Activated effector memory CD4-positive, alpha-beta T cell treated with anti-CD3 and anti-CD28 coated beads, Interleukin-2, amount 50 U/mL, for 16 hours (primary cell): ENCODE results near the gene VPS13C.
"Not testable (repeated sequence)": the region's sequence is repeated elsewhere in the genome, so short reads cannot be mapped to it uniquely, and the experiment has no call there.

Experiments used
- DNase-seq: peaks from one replicate; pipeline ENCODE4 v3.0.0-alpha.2; 2020

The VPS13C gene

DNA sequence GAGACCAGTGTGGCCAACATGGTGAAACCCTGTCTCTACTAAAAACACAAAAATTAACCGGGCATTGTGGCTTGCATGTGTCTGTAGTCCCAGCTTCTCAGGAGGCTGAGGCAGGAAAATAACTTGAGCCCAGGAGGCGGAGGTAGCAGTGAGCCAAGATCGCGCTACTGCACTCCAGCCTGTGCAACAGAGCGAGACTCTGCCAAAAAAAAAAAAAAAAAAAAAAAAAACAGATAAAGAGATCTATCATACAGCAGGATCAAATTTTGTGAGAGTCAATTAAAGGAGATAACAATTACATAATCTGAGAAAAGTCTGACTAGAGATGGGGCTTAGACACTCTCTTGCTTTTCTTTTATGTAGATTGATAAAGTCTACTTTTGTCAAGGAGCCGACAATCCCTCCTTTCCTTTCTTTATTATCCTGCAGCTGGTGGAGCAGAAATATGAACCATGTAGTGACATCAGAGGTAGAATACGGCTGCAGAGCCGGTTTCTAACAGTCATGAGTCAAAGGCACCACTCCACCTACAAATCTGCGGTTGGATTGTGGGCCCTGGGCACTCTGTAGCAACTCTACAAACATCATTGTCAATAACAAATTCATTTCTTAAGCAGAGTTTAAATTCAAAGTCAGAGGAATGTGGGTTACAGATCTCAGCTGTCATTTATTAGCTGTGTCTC lies 15.5 kb upstream of the VPS13C start:
- DNase-seq = no peak

DNA sequence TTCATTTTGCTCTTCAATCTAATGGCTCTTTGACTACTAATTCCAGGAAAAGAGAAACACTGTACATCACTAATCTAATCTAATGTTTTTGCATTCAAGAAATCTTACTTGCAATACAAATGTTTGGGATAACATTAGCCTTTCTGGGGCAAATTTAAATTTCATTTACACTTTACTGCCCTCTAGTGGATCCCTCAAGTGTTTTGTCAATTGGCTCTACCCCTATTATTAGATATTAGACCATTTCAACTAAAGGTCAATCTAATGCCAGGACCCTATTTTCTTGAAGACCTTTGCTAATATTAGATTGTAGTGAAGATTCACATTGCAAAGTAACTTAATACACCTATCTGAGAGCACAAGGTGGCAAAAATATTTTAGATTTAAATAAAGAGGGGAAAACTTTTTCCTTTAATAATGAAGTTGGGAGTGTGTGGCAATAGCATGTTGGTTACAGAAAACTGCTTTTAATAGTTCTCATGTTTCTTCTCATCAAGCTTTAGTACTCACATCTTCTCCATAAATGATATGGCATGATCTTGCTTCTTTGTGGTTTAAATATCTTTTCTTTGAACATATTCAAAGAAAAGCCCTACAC lies 11.6 kb upstream of the VPS13C start:
- no peak for DNase-seq

DNA sequence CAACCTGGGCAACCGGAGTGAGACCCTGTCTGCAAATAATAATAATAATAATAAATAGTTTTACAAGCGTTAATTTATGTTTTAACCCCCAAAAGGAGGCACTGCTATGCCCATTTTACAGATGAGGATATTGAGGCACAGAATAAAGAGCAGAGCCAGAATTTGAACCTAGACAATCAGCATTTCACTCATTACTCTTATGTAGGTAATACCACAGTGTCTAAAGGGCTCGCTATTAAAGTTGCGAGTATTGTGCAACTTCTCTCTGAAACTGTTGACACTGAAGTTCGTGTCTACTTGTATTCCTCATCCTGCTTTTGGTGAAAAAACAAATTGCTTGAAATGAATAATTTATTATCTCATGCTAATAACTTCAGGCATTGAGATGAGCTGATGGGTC lies 9.3 kb upstream of the VPS13C start:
- DNase-seq = no peak

DNA sequence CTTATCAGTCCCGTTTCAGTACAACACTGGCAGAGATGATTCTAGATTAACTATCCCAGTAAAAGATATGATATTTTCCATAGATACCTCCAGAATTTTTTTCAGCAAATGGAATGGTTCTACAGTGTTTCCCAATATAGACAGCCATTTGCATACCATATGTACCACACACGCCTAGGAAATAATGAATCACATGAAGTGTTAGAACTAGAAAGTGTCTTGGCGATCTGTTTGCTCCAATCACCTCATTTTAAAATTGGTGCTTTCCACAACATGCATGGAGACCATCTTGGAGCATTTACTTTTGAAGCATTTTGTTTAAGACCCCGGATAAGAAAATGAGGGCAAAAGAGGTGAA lies 8.5 kb upstream of the VPS13C start:
- DNase-seq = no peak

DNA sequence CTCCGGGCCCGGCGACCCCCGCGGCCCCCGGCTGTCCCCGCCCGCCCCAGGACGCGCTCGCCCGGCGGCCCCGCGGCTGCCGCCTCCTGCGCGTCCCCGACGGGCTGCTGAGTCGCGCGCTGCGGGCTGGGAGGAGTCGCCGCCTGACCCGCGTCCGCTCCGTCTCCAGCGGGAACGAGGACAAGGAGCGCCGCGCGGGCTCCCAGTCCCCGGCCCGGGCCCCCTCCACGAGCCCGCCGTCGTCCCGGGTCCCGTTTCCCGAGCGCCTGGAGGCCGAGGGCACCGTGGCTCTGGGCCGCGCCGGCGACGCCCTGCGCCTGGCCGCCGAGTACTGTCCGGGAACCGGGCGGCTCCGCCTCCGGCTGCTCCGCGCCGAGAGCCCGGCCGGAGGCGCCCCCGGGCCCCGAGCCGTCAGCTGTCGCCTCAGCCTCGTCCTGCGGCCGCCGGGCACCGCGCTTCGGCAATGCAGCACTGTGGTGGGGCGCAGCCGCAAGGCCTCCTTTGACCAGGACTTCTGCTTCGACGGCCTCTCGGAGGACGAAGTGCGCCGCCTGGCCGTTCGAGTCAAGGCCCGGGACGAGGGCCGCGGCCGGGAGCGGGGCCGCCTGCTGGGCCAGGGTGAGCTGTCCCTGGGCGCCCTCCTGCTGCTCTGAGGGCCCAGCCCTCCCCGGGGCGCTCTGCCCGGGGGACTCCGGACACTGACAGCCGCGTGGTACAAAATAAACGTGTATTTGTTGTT lies 8.0 kb upstream of the VPS13C start:
- DNase-seq = peak; percentile 69

DNA sequence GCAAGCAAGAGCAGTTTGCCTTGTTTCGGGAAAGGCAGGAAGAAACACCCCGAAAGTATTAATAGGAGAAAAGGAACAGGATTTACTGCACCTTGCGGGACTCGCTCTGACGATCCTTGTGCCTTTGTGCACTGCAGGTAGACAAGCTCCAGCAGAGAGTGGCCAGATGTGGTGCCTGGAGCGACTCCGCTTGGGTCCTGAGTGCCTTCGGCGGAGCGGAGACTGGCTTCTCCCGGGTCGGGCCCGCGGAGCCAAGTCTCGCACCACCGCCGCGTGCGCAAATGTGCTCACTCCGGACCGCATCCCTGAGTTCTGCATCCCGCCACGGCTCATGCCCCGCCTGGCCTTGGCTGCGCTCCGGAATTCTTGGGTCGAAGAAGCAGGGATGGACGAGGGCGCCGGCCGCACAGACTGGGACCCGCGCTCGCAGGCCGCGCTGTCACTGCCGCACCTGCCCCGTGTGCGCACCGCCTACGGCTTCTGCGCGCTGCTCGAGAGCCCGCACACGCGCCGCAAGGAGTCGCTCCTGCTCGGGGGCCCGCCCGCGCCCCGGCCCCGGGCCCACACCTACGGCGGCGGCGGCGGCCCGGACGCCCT lies 7.3 kb upstream of the VPS13C start:
- peak; percentile 72 for DNase-seq

DNA sequence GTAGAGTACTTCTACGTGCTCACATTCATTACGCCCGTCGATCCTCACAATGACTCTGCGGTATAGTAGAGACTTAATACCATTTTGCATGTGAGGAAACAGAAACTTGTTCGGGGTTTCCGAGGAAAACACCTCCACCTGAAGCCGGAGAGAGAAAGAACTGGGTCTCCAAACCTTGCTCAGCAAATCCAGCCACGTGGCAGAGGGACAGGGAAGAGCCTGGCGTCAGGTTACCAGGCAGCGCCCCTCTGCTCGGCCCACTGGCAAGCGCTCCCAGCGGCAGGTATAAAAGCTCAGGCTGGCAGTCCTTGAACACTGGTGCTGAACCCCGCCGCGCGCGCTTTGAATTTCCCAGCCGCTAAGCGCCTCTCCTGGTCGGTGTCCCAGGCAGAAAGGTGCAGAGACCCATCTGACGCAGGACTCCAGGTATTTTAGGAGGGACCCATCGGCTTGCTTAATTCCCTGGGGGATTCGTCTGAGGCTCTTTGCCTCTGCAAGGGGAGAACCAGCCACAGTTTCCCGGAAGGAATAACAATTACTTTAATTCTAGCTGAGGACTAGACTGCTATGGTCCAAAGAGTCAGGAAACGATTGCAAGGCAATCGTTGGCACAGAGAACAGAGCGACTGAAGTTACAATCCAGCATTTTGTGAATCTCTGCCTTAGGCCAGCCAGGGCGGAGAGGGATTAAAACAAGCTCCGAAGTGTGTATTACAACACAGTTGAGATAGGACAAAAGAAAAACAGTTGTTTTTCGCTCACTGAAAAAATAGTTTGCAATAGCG lies 6.6 kb upstream of the VPS13C start, which contains the start of gene C2CD4A:
TSS of gene C2CD4A (plus strand) at position 315 of the 785 bp plus-strand sequence. CDS start 637 bp downstream, outside the sequence.
- DNase-seq = peak; percentile 86

DNA sequence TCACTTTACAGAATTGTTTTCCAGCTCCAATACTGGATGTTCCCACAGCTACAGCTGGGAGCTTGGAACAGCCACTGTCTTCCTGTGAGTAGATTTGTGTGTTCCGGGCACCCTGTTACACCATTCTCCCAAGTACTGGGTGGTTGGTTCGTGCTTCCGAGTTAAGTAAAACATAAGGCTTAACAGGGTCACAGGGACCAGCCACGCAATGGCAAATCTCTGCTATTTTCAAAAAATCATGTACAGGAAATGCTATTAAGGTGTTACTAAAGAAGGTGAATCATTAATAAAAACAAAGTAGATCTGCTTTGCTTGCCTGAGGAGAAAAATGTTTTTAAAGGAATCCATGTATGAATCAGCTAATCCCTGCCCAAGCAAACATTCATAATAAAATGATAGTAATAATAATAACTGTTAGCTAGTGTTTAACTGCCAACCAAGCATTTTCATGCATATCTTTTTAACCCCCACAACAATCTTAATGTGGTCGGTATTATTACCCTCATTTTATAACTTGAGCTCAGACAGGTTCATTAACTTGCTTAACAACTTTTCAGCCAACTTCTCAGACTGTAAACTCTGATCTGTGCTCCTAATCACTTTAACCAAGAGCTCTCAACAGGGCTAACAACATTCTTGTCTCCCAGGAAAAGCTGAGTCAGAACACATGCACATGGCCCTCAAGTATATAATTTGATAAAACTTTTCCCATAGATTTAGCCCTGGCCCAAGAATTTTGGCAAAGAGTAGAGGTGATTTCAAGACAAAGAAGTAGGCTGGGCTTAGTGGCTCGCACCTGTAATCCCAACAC lies 3.8 kb upstream of the VPS13C start:
- no peak for DNase-seq

DNA sequence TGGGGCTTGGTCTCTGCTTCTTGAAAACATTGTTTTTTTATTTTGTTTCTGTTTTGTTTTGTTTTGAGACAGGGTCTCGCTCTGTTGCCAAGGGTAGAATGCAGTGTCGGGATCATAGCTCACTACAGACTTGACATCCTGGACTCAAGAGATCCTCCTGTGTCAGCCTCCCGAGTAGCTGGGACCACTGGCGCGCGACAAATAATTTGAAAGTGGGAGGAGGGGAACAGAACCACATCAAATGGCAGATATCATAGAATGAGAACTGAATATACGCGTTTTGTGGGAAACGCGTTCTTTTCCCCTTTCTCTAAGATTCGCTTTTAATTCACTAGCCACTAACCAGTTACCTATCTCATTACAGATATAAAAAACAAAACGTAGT lies 641 bp upstream of the VPS13C start:
- no peak for DNase-seq

DNA sequence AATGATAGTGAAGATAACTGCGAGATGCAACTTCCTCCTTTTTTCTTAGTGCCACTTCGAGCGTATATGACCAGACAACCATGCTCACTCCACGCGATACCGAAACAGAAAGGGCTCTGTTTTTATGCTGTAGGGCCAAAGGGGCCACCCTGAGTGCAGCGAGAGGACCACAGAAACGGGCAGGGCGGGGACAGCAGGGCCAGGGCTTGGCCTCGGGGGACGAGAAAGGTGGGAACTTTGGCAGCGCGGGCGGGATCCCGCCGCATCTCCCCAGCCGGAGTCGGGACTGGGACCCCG lies 483 bp downstream of the VPS13C start:
- DNase-seq = peak; percentile 85

DNA sequence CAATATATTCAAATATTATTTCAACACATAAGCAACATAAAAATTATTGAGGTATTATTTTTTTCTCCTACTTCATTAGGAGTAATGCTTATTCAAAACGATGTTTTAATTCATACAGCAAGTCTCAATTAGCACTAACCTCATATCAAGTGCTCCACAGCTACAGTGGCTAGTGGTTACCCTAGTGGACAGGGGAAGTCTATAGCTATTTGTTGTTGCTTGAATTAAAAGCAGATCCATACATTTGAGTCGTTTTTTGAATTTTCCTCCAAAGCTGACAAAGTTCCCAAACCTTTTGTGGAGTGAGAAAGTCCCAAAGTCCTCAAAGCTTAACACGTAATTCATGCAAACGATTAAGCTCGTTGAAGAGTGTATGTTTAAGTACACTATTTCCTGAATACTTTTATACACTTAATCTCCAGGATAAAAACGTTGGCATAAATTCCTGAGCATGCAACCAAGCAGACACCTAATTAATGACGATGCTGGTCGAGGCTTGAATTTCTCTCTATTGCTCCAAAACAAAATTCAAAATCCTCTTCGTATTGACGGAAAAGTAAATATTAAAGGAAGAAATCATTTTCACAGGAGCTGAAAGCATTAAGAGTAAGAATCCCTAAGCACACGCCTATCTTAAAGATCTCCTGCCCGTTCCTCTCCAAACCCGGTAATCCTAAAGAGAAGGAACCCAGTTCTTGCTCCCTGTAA lies 985 bp downstream of the VPS13C start:
- no peak for DNase-seq

DNA sequence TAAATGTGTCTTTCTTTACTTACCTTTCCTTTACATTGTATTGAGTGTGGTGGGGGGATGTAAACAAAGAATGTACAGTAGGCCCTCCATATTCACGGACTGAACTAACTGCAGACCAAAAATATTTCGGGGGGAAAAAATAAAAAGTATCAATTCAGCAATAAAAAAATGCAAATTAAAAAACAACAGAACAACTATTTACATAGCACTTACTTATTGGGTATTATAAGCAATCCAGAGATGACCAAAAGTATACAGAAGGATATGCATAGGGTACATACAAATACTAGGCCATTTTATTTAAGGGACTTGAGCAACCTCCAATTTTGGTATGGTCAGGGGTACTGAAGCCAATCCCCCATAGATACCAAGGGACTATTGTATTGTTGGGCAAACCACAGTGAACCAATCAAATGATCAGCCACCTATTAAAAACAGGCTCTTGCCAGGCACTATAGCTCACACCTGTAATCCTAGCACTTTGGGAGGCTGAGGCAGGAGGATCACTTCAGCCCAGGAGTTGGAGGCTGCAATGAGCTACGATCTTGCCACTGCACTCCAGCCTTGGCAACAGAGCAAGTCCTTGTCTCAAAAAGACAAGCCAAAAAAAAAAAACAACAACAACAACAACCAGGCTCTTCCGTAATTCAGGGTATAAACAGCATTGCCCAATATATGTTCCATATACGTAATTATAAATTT lies 1.8 kb downstream of the VPS13C start:
- DNase-seq = no peak

DNA sequence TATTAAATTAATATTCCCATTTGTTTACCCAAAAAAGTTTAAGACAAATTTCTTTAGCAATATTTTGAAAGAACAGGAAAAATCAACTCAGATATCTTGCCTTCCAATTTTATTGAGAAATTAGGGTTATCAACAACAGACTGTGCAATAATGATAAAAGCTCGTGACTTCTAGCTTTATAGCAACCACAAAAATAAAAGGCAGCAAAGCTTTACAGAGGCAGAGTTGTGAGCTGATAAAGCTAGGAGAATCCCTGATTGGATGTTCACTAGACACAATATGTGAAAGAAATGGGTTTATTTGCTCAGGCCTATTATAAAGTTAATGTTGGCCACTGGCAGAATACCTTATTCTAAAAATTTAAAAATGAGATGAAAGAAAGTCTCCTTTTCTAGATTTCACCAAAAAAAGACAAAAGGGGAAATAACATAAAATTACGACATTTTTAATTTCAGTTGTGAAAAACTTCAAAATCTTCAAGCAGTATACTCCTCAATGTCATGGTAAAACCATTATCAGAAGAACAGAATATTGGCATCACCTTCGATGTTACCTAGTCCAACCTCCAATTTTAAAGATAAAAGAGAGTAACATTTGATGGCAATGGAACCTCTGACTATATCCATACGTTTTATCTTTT lies 2.8 kb downstream of the VPS13C start:
- DNase-seq = no peak

DNA sequence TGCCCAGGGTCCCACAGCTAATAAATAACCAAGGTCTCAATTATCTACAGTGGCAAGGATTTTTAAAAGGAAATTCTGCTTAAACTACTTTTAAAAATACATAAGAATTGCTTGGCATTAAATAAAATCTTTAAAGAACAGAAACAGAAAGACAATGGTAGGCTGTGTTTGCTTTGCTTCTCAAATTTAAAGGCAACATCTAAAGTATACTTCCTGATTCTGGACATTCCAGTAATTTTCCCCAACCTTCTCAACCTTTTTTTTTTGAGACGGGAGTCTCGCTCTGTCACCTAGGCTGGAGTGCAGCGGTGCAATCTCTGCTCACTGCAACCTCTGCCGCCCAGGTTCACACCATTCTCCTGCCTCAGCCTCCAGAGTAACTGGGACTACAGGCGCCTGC lies 5.3 kb downstream of the VPS13C start:
- DNase-seq = no peak

DNA sequence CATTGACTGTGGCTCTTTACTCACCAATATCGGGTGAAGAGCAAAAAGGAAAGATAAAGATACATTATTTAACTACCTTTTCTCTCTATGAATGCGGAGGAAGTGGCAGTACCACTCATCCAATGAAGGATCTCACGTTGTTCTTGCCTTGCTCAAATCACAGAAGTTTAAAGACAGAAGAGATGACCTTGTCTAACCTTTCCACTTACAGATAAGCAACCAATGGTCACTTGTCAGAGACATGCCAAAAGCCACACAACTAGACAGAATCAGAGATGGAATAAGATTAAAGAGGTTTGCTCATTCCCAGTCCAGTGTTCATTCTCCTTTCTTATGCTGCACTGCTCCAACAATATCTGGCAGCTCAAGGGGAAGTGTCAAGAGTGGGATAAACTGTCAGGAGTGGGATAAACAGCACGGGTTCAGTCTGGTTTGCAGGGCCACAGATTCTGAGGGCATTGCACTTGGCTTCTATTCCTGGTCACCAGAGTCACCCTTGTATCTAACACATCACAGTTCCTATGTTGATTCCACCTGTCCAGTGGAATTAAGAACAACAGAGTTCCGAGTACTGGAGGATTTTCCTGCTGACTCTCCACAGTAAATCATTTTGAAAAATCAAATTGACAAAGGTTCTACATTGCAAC lies 6.7 kb downstream of the VPS13C start:
- DNase-seq = no peak

DNA sequence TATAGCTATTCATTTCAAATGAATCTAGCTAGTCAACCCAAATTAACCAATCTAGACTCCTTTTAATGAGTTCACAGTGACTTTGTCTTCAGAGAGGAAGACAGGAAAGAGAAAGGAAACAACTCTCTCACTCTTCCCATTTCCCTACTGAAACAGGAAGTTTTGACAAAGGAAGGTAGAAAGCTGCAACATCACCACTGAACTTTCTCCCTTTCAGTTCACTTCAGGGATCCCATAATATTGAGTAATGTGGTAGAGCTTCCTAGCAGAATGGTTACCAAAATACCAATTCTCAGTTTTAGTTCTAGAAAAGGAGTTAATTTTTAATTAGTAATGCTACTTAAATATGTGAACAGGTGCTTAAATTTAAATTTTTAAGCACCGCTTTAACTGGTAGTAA lies 7.5 kb downstream of the VPS13C start:
- DNase-seq = no peak

DNA sequence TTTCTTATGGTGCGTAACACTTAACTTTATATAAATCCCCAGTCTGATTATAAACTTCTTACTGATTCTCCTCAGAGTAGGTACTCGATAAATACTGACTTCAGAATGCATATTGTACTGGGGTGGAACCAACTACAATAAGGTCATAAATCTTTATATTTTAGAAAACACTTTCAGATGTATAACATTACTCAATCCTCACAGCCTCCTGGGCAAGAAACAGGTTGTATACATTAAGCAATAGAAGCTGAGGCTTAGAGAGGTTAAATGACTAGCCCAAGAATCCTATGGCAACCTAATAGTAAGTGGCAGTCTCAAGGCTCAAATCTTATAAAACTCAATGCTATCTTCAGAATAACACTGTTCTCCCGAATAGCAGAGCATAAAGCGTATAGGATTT lies 9.1 kb downstream of the VPS13C start:
- DNase-seq = no peak

DNA sequence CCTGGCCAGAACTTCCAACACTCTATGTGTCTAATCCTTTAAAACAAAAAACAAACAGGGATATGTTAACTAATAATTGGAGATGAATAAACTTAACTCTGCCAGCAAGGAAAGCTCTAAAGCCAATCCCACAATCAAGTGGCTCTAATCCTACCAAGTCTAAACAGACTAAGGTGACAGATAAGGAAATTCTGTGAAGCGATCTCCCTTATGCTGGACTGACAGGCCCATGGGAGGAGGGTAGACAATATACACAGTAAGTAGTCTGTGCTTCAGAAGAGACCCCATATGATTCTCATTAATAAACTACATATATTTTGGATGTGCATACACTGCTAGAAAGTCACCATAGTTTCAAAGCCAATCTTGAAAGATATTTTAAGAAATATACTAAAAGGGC lies 10.1 kb downstream of the VPS13C start:
- no peak for DNase-seq

DNA sequence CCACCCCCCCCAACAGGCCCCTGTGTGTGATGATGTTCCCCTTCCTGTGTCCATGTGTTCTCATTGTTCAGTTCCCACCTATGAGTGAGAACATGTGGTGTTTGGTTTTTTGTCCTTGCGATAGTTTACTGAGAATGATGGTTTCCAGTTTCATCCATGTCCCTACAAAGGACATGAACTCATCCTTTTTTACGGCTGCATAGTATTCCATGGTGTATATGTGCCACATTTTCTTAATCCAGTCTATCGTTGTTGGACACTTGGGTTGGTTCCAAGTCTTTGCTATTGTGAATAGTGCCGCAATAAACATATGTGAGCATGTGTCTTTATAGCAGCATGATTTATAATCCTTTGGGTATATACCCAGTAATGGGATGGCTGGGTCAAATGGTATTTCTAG lies 12.0 kb downstream of the VPS13C start:
- DNase-seq = not testable (repeated sequence)

DNA sequence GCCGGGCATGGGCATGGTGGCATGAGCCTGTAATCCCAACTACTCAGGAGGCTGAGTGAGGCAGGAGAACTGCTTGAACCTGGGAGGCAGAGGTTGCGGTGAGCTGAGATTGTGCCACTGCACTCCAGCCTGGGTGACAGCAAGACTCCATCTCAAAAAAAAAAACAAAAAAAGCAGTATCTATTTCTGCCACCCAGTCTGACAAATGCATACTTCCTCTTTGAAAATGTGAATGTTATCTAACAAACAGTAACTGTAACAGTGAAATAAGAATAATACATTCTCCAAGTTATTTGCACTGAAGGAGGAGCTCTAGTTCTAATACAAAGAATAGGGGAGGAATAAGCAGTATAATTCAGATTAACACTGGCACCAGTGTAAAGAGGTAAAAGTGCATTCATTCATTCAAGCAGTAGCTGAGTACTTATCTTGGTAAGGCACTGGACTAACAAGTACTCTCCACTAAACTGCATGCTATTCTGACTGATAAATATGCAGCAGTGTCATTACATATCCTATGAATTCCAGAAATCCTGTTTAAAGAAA lies 12.9 kb downstream of the VPS13C start:
- DNase-seq = no peak
